ENCODE measurements around the gene MAPK9. TPM values are rescaled to one million over a fixed set of nuclear protein-coding genes. Genes with fewer than 3 reads are reported as not detected.

Gene MAPK9
- total RNA-seq, 1 donor, result 33.2 TPM

- H3K4me3 ChIP-seq (ENCODE audit: low read depth, low read length), result no peak overlapping the region
- TF ChIP-seq, protein P1, sequence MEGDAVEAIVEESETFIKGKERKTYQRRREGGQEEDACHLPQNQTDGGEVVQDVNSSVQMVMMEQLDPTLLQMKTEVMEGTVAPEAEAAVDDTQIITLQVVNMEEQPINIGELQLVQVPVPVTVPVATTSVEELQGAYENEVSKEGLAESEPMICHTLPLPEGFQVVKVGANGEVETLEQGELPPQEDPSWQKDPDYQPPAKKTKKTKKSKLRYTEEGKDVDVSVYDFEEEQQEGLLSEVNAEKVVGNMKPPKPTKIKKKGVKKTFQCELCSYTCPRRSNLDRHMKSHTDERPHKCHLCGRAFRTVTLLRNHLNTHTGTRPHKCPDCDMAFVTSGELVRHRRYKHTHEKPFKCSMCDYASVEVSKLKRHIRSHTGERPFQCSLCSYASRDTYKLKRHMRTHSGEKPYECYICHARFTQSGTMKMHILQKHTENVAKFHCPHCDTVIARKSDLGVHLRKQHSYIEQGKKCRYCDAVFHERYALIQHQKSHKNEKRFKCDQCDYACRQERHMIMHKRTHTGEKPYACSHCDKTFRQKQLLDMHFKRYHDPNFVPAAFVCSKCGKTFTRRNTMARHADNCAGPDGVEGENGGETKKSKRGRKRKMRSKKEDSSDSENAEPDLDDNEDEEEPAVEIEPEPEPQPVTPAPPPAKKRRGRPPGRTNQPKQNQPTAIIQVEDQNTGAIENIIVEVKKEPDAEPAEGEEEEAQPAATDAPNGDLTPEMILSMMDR (IDR thresholded peaks at IDR 0.05; ENCODE audit: insufficient read depth, low read depth, low read length), result no peak
- DNase-seq (ENCODE audit: low read depth), result no peak
Observed at GRCh38 chr5:180289433-180289832, 2.5 kb downstream of the MAPK9 start.

GRCh38 chr5:180287868-180288267 lies 4.0 kb downstream of the MAPK9 start:
- no peak for DNase-seq (ENCODE audit: low read depth)
- TF ChIP-seq, protein P1 (IDR thresholded peaks at IDR 0.05; ENCODE audit: insufficient read depth, low read depth, low read length), result no peak
- H3K4me3 ChIP-seq (ENCODE audit: low read depth, low read length), result no peak overlapping the region

GRCh38 chr5:180287404-180287803 lies 4.5 kb downstream of the MAPK9 start:
- H3K4me3 ChIP-seq (ENCODE audit: low read depth, low read length), result no peak overlapping the region
- TF ChIP-seq, protein P1 (IDR thresholded peaks at IDR 0.05; ENCODE audit: insufficient read depth, low read depth, low read length), result no peak
- DNase-seq (ENCODE audit: low read depth), result no peak

GRCh38 chr5:180284149-180284548 lies 7.7 kb downstream of the MAPK9 start:
- DNase-seq (ENCODE audit: low read depth), result no peak
- no peak overlapping the region for H3K4me3 ChIP-seq (ENCODE audit: low read depth, low read length)
- TF ChIP-seq, protein P1 (IDR thresholded peaks at IDR 0.05; ENCODE audit: insufficient read depth, low read depth, low read length), result no peak

- H3K4me3 ChIP-seq (ENCODE audit: low read depth, low read length), result no peak overlapping the region
- TF ChIP-seq, protein P1 (IDR thresholded peaks at IDR 0.05; ENCODE audit: insufficient read depth, low read depth, low read length), result no peak
- DNase-seq (ENCODE audit: low read depth), result no peak
Observed at GRCh38 chr5:180283026-180283615, 8.8 kb downstream of the MAPK9 start.

- no peak for DNase-seq (ENCODE audit: low read depth)
- H3K4me3 ChIP-seq (ENCODE audit: low read depth, low read length), result no peak overlapping the region
- TF ChIP-seq, protein P1 (IDR thresholded peaks at IDR 0.05; ENCODE audit: insufficient read depth, low read depth, low read length), result no peak
Observed at GRCh38 chr5:180282281-180282680, 9.6 kb downstream of the MAPK9 start.

GRCh38 chr5:180281706-180282105 lies 10.2 kb downstream of the MAPK9 start:
- no peak for DNase-seq (ENCODE audit: low read depth)
- H3K4me3 ChIP-seq (ENCODE audit: low read depth, low read length), result no peak overlapping the region
- TF ChIP-seq, protein P1 (IDR thresholded peaks at IDR 0.05; ENCODE audit: insufficient read depth, low read depth, low read length), result no peak

All from fibroblast of villous mesenchyme (primary cell).